AG10803 (cell line): ENCODE measurements around the gene KIDINS220.

Experiments used
- DNase-seq: peaks from one replicate; pipeline ENCODE4 v3.0.0; 2010; ENCODE audit warnings: low read depth
- H3K4me3 ChIP-seq: 2 replicates; pipeline ENCODE4 v1.5.1; 2011; ENCODE audit warnings: mild to moderate bottlenecking, low read length, control low read depth
- TF ChIP-seq, protein P1 (sequence below): conservative IDR thresholded peaks from 2 replicates; pipeline ENCODE4 v1.5.1; 2011; ENCODE audit warnings: mild to moderate bottlenecking, low read length, control low read depth, inconsistent platforms

Gene KIDINS220

DNA sequence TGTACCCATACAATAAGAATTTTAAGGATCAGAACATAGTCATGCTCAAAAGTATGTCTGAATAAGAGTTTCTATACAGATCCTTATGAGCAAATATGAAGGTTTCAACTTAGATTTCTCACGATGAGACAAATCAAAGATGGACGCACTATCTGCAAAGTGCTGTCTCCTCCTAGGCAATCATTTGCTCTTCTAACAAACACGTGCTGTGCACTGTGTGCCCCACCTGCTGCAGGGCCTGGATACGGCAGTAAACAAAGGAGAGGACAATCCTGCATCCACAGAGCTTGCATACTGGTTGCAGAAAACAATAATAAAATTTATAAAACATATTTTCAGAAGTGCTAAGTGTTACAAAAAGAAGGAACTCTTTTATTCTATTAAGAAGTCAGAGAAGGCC is 39.9 kb upstream of the KIDINS220 start:
- H3K4me3 ChIP-seq, result no peak overlapping the region
- DNase-seq, result no peak
- TF ChIP-seq, protein P1, sequence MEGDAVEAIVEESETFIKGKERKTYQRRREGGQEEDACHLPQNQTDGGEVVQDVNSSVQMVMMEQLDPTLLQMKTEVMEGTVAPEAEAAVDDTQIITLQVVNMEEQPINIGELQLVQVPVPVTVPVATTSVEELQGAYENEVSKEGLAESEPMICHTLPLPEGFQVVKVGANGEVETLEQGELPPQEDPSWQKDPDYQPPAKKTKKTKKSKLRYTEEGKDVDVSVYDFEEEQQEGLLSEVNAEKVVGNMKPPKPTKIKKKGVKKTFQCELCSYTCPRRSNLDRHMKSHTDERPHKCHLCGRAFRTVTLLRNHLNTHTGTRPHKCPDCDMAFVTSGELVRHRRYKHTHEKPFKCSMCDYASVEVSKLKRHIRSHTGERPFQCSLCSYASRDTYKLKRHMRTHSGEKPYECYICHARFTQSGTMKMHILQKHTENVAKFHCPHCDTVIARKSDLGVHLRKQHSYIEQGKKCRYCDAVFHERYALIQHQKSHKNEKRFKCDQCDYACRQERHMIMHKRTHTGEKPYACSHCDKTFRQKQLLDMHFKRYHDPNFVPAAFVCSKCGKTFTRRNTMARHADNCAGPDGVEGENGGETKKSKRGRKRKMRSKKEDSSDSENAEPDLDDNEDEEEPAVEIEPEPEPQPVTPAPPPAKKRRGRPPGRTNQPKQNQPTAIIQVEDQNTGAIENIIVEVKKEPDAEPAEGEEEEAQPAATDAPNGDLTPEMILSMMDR, result no peak

DNA sequence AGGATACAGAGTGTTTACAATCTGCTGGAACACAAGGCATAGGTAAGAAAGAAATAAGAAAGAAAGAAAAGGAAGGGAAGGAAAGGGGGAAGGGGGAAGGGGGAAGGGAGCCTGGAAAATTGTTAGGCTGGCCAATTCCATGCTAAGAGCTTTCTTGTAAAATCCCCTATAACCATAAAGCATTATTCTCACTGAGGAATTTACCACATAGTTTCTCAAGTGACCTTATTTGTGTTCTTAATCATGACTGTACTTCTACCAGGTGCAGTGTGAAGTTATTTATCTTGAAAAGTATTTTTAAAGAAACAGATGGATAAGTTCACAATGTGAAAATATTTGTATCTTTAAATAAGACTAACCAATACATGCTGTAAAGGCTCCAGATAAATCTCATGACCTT is 39.2 kb upstream of the KIDINS220 start:
- no peak overlapping the region for H3K4me3 ChIP-seq
- DNase-seq, result no peak
- TF ChIP-seq, protein P1, result no peak

DNA sequence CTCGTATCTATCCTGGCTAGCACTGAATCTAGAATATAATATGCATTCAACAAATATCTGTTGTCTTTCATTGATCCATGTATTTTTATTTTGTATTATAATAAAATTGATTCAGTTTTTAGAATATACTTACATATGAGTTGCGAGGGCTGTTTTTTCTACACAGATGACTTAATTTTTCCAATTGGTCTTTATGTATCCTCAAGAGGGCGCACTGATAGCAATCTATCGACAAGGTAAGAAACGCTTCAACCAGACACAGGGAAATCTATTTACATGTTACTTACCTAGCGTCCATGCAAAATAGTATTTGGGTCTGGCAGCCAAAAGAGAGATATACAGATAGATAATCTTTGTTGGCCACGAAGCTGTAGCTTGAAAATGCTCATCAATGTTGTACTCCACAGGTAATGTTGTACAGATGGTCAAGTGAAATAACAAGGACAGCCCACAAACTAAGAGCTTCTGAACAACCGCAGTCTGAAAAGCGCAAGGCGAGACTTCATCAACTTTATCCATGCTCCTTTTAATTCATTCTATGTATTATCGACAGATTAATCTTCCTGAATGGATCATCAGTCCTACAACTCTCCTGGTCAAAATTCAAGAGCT is 35.5 kb upstream of the KIDINS220 start:
- peak; percentile 70 for DNase-seq
- TF ChIP-seq, protein P1, result peak; percentile 73
- H3K4me3 ChIP-seq, result no peak overlapping the region

DNA sequence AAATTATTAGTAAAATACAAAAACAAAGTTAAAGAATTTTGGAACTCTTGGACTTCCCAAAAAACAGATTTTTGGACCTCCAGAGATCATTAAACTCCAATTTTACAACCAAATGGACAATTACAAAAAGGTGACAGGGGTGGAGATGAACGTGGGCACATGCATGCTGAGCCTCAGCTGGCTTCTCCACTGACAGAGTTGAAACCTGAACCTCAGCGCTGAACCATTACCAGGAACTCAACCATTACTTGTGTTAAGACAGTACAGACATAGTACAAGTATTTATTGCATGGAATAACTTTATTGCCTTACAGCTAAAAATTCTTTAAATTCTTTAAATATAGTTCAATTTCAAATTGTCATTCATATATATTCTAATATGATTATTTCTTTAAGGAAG is 33.0 kb upstream of the KIDINS220 start:
- TF ChIP-seq, protein P1, result no peak
- no peak for DNase-seq
- no peak overlapping the region for H3K4me3 ChIP-seq

DNA sequence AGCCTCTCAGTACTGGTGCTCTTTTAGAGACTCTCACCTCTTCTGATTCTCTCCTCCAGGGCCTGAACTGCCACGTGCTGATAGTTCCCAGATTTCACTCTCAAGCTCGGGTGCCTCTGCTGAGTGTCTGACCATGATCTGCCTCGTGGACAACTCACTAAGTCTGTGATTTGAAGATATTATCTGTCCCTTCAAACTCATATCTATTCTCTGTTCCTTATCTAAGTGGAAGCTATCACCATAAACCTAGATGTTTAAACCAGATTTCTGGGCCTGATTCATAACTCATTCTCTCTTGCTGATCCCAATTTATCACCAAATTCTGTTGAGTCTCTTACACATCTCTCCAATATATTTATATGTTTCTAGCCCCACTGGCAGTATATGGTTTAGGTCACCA is 29.9 kb upstream of the KIDINS220 start:
- DNase-seq, result no peak
- TF ChIP-seq, protein P1, result no peak
- H3K4me3 ChIP-seq, result no peak overlapping the region

DNA sequence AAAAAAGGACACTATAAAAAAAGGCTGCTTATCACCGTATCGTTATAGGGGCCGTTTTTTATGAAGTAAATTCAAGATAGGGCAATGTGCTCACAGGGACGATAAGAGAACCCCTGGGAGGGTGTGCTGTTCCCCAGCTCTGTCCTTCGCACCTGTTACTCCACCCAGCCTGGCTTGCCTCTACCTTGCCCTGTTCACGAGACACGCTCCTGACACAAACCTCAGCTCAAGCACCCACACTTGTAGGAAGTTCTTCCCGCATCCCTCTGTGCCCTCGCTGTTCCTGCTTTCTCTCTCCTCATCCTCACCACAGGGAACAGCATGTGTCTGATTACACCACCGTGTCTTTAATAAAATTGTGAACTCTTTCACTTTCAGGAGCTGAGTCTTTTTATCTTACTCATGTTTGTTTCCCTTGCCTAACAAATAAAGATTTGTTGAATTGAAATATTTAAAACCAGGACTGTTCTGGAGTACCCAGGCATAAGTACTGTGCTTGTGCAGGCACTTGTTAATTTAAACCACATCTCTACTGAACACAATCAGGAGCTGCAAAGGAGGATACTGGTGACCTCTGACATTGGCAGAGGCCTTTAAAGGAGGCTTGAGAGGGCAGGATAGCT is 26.0 kb upstream of the KIDINS220 start:
- TF ChIP-seq, protein P1, result no peak
- no peak overlapping the region for H3K4me3 ChIP-seq
- DNase-seq, result no peak

DNA sequence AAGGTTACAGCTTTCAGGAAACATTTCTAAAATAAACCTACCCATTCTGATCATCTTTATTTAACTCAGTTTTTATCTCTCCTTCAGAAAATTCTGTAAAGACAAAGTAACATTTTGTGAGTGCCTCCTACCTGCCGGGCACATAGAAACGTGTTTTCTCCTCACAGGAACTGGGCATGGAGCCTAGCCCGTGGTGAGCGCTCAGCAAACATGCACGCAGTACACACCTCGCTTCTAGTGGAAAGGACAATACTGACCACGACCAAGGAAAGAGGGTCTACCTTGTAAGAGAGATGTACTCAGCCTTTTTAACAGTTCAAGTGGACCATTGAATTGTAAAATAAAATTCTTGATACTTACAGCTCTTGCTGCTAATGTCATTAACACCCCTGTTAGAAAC is 24.8 kb upstream of the KIDINS220 start:
- H3K4me3 ChIP-seq, result no peak overlapping the region
- TF ChIP-seq, protein P1, result no peak
- no peak for DNase-seq
